Loucy (cell line): ENCODE data around the gene PLAAT2.

Experiments used
- H2AFZ ChIP-seq: fragments of 200-600 bp; sonication (generic); 2 replicates; pipeline ENCODE4 v1.6.0; 2016; ENCODE audit warnings: antibody characterized with exemption, mild to moderate bottlenecking, low read length, moderate library complexity
- H3F3A ChIP-seq: fragments of 200-600 bp; 2 replicates; pipeline ENCODE4 v1.6.0; 2016; ENCODE audit warnings: antibody characterized with exemption, low read depth, mild to moderate bottlenecking
- H3K27me3 ChIP-seq: fragments of 200-600 bp; sonication (generic); 2 replicates; pipeline ENCODE4 v1.6.1; 2014; ENCODE audit warnings: low read length, mild to moderate bottlenecking; ENCODE audit not compliant: insufficient read depth, poor library complexity, severe bottlenecking
- H3K36me3 ChIP-seq: fragments of 200-600 bp; sonication (generic); 2 replicates; pipeline ENCODE4 v1.6.1; 2016; ENCODE audit warnings: low read length; ENCODE audit not compliant: insufficient read depth
- H3K4me1 ChIP-seq: fragments of 200-600 bp; sonication (generic); 2 replicates; pipeline ENCODE4 v1.5.1; 2014; ENCODE audit warnings: low read length, mild to moderate bottlenecking; ENCODE audit not compliant: insufficient read depth, poor library complexity, severe bottlenecking
- H3K4me2 ChIP-seq: fragments of 200-600 bp; sonication (generic); 2 replicates; pipeline ENCODE4 v1.6.0; 2014; ENCODE audit warnings: antibody characterized with exemption, low read length, low read depth, mild to moderate bottlenecking; ENCODE audit not compliant: poor library complexity, severe bottlenecking
- H3K4me3 ChIP-seq: fragments of 200-600 bp; sonication (generic); 2 replicates; pipeline ENCODE4 v1.5.1; 2014; ENCODE audit warnings: low read length, mild to moderate bottlenecking, mixed read lengths; ENCODE audit not compliant: poor library complexity, severe bottlenecking
- H3K79me2 ChIP-seq: fragments of 200-600 bp; sonication (generic); 2 replicates; pipeline ENCODE4 v1.6.1; 2014; ENCODE audit warnings: low read length; ENCODE audit not compliant: insufficient read depth
- H3K9ac ChIP-seq: fragments of 200-600 bp; sonication (generic); 2 replicates; pipeline ENCODE4 v1.6.0; 2014; ENCODE audit warnings: mild to moderate bottlenecking, low read depth, low read length, moderate library complexity; ENCODE audit not compliant: poor library complexity, severe bottlenecking
- H3K9me2 ChIP-seq: fragments of 200-600 bp; sonication (generic); replicated peaks from 2 replicates; pipeline ENCODE4 v1.6.1; 2016; ENCODE audit warnings: low read depth, low read length, mixed read lengths
- H3K9me3 ChIP-seq: fragments of 200-600 bp; sonication (generic); 2 replicates; pipeline ENCODE4 v1.6.1; 2014; ENCODE audit warnings: mild to moderate bottlenecking, antibody characterized with exemption, low read length, low read depth; ENCODE audit not compliant: insufficient read depth
- H4K20me1 ChIP-seq: fragments of 200-600 bp; sonication (generic); 2 replicates; pipeline ENCODE4 v1.6.0; 2014; ENCODE audit warnings: antibody characterized with exemption, low read length, mild to moderate bottlenecking; ENCODE audit not compliant: insufficient read depth, poor library complexity, severe bottlenecking
- CTCF ChIP-seq: fragments of 200-600 bp; sonication (generic); conservative IDR thresholded peaks from 2 replicates; pipeline ENCODE4 v1.5.1; 2014; ENCODE audit warnings: mild to moderate bottlenecking, antibody characterized with exemption, low read length
- EZH2phosphoT487 ChIP-seq: fragments of 200-600 bp; IDR thresholded peaks from 2 replicates; pipeline ENCODE4 v1.6.1; 2018; ENCODE audit warnings: antibody characterized with exemption, mild to moderate bottlenecking, moderate library complexity, borderline replicate concordance

PLAAT2 gene

GRCh38 chr11:63553759-63554158 lies 9.4 kb downstream of the PLAAT2 start:
- H3F3A ChIP-seq = peaks cover 5% of the 10 kb centered on the region; the same call in 1 of the 2 replicates
- H3K36me3 ChIP-seq = no peaks in the 10 kb centered on the region
- no peaks in the 10 kb centered on the region for H4K20me1 ChIP-seq
- H3K27me3 ChIP-seq = no peaks in the 10 kb centered on the region
- H3K9me3 ChIP-seq = no peaks in the 10 kb centered on the region
- H3K79me2 ChIP-seq = no peaks in the 10 kb centered on the region
- H3K9me2 ChIP-seq = no peaks in the 10 kb centered on the region
- TF ChIP-seq CTCF = no peak
- TF ChIP-seq EZH2phosphoT487 = no peak
- peak overlapping the region; percentile 61 for H3K4me3 ChIP-seq
- H3K4me1 ChIP-seq = peaks cover 70% of the 10 kb centered on the region
- peak overlapping the region; percentile 64 for H3K9ac ChIP-seq
- H3K4me2 ChIP-seq = peak overlapping the region; percentile 79
- H2AFZ ChIP-seq = peak overlapping the region; percentile 24; the same call in 1 of the 2 replicates

GRCh38 chr11:63552921-63553320 lies 10.3 kb downstream of the PLAAT2 start:
- no peaks in the 10 kb centered on the region for H3K9me2 ChIP-seq
- no peaks in the 10 kb centered on the region for H3K27me3 ChIP-seq
- TF ChIP-seq EZH2phosphoT487 (no peak), CTCF (no peak)
- H3K79me2 ChIP-seq = no peaks in the 10 kb centered on the region
- H3K4me2 ChIP-seq = peak overlapping the region; percentile 79
- peaks cover 5% of the 10 kb centered on the region; the same call in 1 of the 2 replicates for H3F3A ChIP-seq
- no peak overlapping the region for H2AFZ ChIP-seq
- peak overlapping the region; percentile 61 for H3K4me3 ChIP-seq
- H3K36me3 ChIP-seq = no peaks in the 10 kb centered on the region
- H3K4me1 ChIP-seq = peaks cover 62% of the 10 kb centered on the region
- no peaks in the 10 kb centered on the region for H3K9me3 ChIP-seq
- H4K20me1 ChIP-seq = no peaks in the 10 kb centered on the region
- peak overlapping the region; percentile 64 for H3K9ac ChIP-seq

GRCh38 chr11:63551889-63552266 lies 11.3 kb downstream of the PLAAT2 start:
- TF ChIP-seq CTCF (no peak), EZH2phosphoT487 (no peak)
- Histone ChIP-seq H3K27me3 (no peaks in the 10 kb centered on the region), H3K9me2 (no peaks in the 10 kb centered on the region), H3K4me2 (peak overlapping the region; percentile 76), H2AFZ (no peak overlapping the region), H3K36me3 (no peaks in the 10 kb centered on the region), H3K4me1 (peaks cover 52% of the 10 kb centered on the region), H3K9me3 (no peaks in the 10 kb centered on the region), H3K9ac (peak overlapping the region; percentile 62), H4K20me1 (no peaks in the 10 kb centered on the region), H3K4me3 (peak overlapping the region; percentile 64), H3F3A (peaks cover 5% of the 10 kb centered on the region; the same call in 1 of the 2 replicates), H3K79me2 (no peaks in the 10 kb centered on the region)
